LoVo (cell line): Measurements from ENCODE around the gene ECE2.
A peak's percentile ranks its signal among the peaks of the same experiment; 100 is the strongest.

ENCODE experiments used
- DNase-seq: peaks from one replicate; pipeline ENCODE4 v3.0.0-alpha.2; 2016; ENCODE audit warnings: low spot score

ECE2 gene

DNA sequence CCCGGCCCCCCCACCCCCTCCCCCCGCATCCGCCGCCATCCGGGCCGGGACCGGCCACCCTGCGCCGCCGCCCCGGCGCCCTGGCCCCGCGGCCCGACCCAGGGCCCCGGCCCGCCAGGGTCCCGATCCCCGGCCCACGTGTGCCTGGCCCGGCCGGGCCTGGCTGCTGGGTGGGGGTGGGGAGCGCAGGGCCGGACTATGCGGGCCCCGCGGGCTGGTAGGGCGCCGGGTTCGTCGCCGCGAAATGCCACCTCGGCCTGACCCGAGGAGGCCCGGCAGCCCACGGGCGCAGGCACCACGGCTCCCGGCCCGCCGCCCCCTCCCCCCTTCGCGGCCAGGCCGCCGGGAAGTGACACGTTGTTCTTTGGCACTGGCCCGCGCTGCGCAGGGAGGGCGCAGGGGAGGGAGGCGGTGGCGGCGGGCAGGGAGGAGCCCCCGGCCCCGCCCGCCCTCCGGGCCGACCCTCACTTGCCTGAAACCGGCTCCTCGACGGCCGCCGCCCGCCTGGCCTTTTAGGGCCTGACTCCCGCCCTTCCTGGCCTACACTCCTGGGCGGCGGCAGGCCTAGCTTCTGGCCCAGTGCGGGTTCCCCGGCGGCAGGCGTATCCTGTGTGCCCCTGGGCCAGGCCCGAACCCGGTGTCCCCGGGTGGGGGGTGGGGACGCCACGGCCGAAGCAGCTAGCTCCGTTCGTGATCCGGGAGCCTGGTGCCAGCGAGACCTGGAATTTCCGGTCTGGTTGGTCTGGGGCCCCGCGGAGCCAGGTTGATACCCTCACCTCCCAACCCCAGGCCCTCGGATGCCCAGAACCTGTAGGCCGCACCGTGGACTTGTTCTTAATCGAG lies 39.1 kb downstream of the ECE2 start:
- DNase-seq: no peak

DNA sequence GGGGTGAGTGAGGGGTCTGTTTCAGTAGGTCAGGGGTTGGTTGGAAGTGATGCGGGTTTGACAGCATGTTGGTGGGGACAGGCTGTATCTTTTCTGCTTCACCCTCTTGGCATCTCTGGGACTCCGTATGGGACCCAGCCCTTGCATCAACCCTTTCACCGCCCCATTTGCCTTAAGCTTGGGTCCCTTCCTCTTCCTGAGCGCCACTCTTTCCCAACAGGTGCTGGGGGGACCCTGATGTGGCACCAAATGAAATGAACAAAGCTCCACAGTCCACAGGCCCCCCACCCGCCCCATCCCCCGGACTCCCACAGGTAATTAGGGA lies 39.7 kb downstream of the ECE2 start:
- no peak for DNase-seq

DNA sequence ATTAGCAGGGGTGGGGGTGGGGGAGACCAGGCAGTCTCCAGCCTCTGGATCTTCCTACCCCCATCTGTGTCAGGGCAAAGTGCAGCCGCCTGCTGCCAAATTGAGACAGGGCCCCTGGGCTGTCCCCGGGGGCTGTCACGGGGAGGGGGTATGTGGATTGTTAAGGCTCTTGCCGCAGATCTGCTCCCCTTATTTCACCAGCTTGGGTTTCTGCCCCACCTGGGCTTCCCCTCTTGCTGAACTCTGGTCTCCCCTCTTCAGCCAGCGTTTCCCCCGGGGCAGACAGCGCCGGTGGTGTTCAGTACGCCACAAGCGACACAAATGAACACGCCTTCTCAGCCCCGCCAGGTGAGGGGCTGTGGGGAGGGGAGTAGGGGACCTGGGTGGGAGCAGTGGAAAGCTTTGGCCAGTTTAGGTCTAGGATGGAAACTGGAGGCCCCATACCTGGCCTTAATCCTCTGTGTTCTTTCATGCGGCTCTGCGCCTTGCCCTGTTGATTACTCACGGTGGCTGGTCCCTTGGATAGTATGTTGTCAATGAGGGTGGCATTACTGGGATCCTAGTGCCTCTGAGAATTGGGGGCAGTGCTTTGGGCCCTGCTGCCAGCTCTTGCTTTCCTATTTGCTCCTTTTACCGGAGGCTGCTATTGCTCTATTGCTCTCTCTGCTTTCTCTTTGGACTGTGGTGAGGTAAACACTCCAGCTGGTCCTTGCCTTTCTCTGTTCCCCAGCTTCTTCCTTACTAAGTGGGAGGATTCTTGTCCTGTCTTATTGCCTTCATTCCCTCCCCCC lies 40.2 kb downstream of the ECE2 start:
- DNase-seq: no peak

DNA sequence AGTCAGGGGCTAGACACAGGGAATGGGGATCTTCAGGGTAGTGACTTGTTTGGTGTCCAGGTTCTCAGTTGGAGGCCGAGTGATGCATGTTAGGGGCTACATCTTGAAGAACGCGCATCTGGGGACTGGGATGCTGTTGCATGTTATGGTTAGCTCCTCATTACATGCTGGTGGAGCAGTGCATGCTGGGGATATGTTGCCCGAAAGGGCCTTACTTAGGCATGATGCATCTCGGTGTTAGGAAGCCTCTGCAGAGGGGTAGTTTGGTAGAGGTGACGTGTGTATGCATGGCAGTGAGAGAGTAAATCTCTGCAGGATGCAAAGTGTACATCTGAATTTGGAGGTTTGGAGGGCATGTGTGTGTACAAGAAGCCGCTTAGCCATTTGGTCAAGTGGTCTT lies 41.0 kb downstream of the ECE2 start:
- DNase-seq: no peak

DNA sequence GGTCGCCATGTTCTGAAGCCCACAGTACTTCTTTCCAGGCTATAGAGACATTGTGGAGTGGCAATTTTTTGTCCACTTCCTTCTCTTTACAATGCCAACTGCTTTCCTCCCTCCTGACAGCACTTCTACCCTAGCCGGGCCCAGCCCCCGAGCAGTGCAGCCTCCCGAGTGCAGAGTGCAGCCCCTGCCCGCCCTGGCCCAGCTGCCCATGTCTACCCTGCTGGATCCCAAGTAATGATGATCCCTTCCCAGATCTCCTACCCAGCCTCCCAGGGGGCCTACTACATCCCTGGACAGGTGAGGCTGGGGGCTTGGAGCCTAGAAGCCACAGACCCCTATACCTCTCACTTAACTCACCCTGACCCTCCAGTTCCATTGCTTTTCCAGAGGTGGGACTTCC lies 41.4 kb downstream of the ECE2 start:
- no peak for DNase-seq

DNA sequence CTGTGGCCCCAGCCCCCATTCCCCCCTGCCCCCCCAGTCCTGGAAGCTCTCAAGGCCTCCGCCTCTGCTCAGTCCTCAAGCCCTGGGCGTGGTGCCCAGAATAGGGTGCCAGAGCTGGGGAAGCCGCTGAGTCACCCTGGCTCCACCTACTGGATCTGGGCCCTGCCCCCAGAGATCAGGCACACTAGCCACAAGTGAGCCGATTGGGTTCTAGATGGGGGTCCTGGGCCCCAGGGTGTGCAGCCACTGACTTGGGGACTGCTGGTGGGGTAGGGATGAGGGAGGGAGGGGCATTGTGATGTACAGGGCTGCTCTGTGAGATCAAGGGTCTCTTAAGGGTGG lies 44.3 kb downstream of the ECE2 start:
- DNase-seq: peak; percentile 80

DNA sequence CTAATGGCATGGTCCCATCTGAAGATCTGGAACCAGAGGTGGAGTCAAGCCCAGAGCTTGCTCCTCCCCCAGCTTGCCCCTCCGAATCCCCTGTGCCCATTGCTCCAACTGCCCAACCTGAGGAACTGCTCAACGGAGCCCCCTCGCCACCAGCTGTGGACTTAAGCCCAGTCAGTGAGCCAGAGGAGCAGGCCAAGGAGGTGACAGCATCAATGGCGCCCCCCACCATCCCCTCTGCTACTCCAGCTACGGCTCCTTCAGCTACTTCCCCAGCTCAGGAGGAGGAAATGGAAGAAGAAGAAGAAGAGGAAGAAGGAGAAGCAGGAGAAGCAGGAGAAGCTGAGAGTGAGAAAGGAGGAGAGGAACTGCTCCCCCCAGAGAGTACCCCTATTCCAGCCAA lies 45.8 kb downstream of the ECE2 start:
- DNase-seq: no peak

DNA sequence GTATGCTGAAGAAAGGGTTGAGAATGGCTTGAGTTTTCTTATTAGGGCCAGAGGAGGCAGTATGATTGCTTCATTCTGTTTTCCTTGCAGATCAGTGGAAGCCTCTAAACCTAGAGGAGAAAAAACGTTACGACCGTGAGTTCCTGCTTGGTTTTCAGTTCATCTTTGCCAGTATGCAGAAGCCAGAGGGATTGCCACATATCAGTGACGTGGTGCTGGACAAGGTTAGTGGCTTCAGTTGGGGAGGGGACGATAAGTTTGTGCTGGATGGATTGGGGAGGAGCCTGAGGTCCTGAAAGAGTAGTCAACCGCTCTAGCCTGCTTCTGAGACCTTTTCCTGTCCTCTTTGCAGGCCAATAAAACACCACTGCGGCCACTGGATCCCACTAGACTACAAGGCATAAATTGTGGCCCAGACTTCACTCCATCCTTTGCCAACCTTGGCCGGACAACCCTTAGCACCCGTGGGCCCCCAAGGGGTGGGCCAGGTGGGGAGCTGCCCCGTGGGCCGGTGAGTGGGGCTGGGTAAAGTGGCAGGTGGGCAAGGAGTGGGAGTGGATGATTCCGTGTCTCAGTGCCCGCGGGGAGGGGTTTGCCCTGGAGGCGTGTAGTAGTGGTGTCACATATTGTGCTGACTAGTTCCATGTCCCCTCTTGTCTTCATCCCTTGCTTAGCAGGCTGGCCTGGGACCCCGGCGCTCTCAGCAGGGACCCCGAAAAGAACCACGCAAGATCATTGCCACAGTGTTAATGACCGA lies 47.1 kb downstream of the ECE2 start:
- DNase-seq: no peak

DNA sequence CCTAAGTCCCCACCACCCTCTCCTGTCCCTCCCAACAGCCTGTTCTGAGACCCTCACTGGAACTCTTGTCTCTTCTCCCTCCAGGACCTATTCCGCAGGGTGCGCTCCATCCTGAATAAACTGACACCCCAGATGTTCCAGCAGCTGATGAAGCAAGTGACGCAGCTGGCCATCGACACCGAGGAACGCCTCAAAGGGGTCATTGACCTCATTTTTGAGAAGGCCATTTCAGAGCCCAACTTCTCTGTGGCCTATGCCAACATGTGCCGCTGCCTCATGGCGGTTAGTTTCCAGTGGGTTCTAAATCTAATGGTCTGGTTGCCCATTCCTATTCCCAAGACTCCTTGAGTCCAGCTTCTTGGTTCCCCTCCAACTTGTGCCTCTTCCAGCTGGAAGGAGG lies 47.9 kb downstream of the ECE2 start:
- DNase-seq: no peak

DNA sequence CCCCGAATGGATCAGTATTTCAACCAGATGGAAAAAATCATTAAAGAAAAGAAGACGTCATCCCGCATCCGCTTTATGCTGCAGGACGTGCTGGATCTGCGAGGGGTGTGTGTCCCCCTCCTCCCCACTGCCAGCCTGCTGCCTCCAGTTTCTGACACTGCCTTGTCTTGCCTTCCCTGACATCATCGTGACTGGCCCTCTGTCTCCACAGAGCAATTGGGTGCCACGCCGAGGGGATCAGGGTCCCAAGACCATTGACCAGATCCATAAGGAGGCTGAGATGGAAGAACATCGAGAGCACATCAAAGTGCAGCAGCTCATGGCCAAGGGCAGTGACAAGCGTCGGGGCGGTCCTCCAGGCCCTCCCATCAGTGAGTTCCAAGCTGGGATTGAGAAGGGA lies 49.4 kb downstream of the ECE2 start:
- no peak for DNase-seq

DNA sequence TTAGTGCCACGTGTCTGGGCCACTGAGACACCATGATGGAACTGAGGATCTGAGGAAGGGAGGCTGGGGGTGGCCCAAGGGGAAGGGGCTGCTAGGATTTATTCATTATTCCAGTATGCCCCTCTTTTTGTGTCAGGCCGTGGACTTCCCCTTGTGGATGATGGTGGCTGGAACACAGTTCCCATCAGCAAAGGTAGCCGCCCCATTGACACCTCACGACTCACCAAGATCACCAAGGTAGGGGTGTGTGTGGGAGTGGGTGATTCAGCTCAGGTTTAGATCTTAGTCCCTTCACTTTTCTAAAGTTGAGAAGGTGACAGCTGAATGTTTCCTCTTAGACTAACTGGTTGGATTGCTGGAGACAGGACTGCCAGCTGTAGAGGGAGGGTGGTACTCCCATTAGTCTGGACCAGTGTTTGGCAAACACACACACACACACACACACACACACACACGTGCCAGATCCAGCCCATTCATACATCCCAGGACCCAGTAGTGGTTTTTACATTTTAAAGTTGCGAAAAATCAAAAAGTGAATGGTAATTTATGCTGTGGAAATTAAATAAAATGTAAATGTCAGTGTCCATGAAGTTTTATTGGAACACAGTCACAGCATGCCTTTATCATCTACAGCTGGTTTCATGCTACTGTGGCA lies 50.0 kb downstream of the ECE2 start:
- no peak for DNase-seq

DNA sequence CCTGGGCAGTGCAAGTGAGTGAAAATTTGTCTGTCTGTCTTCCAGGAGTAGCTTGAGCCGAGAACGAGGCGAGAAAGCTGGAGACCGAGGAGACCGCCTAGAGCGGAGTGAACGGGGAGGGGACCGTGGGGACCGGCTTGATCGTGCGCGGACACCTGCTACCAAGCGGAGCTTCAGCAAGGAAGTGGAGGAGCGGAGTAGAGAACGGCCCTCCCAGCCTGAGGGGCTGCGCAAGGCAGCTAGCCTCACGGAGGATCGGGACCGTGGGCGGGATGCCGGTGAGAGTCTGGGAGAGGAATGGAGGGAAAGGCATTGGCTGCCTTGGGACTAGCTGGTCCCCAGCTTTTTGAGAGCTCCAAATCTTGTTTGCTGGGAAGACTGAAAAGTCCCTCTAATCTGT lies 51.3 kb downstream of the ECE2 start:
- no peak for DNase-seq

DNA sequence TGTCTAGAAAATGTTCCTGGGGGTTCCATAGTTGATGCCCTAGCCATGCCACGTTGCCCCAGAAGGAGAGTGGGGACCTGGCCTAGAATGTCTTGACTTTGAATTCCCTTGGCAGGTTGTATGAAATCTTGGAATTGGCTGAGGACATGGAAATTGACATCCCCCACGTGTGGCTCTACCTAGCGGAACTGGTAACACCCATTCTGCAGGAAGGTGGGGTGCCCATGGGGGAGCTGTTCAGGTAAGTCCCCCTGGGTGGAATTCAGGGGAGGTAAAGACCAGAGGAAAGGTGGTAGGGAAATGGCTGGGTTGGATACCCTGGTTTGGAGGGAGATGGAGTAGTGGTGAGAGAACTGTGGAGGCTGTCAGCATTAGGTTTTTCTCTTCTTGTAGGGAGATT lies 52.7 kb downstream of the ECE2 start:
- no peak for DNase-seq

DNA sequence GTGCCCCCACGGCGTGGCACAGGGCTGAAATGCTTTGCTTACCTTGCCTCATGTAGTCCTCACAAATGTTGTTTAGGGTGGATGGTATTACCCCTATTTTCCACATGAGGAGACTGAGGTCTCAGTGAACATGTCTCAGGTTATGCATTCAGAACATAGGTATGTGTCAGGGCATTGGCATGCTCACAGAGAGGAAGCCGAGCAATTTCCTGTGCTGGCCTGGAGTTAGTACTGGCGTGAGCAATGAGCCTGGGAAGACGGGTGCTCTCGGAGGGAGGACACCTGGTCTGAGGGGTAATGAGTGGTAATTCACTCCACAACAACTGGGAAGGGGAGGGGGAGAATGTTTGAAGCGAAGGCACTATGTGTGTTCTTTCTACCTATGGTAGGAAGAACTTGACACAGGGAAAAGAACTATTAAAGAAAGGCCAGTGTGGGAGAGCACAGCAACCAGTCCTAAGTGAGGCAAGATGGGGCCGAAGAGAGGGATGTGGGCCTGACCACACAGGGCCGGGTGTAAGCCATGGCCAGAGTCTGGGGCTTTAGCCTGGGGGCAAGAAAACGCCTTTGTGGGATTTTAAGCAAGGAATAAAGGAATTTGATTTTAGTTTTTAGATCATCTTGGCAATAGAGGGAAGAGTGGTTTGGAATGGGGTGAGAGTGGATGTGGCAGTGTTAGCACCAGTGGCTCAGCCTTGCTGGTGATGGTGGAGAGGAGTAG lies 56.7 kb downstream of the ECE2 start:
- DNase-seq: no peak

DNA sequence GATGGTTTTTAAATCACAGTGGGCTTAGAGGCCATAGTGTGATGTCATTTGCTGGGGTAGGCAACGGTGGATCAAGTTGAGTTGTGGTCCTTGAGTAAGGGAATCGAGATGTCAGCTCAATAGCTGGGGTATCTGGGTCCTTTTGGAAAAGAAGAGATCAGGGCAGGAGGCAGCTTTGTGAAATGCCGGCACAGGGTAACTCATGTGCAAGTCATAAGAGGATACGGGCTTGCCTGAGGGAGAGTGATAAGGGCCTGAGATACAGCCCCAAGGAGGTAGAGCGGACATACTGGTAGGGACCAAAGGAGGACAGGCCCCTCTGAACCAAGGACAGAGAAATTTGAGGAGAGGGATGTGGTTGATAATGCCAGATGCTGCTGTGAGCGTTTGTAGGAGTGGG lies 57.4 kb downstream of the ECE2 start:
- no peak for DNase-seq

DNA sequence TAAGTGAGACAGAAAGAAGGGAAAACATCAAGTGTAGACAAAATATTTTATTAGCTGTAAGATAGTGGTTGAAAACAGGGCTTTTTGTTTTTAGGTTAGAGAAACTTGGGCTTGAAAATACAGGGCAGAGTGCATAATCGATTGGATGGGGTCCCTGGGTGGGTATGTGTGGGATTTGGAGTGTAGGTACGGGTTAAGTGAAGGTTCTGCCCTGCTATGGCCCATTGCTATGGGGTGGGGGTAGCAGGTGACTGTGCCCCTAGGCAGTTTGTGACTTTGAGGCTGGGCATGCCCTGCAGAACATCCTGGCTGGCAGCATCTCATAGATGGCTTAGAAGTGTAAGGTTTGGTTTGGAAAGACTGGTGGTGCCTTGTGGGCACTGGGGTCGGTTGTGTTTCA lies 57.9 kb downstream of the ECE2 start:
- DNase-seq: no peak

DNA sequence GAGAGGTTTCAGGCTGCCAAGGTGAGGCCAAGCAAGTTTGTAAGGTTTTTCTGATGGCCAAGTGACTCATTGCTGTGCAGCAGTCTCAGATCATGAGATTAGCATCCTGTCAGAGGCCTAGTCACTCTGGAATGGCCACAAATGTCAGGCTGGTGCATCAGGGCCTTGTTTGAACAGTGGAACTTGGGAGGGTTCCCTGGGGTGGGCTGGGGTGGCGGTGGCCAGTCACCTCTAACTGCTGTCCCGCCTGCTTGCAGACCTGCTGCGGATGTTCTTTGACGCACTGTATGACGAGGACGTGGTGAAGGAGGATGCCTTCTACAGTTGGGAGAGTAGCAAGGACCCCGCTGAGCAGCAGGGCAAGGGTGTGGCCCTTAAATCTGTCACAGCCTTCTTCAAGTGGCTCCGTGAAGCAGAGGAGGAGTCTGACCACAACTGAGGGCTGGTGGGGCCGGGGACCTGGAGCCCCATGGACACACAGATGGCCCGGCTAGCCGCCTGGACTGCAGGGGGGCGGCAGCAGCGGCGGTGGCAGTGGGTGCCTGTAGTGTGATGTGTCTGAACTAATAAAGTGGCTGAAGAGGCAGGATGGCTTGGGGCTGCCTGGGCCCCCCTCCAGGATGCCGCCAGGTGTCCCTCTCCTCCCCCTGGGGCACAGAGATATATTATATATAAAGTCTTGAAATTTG lies 58.8 kb downstream of the ECE2 start:
- no peak for DNase-seq

DNA sequence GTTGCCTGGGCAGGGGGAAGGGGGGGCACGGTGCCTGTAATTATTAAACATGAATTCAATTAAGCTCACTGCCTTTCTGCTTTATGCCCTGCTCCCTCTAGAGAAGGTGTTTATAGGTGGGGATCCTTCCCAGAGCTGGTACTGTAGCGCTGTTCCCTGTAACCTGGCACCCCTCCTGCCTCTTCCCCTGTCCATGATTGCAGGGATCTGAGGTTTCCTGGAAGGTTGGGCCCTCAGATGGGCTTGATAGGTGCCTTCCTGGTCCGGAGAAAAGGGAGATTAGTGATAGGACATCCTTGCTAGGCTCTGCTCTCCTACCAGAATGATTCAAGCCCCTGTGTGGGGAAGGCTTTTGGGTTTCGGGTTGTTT lies 59.5 kb downstream of the ECE2 start:
- no peak for DNase-seq

DNA sequence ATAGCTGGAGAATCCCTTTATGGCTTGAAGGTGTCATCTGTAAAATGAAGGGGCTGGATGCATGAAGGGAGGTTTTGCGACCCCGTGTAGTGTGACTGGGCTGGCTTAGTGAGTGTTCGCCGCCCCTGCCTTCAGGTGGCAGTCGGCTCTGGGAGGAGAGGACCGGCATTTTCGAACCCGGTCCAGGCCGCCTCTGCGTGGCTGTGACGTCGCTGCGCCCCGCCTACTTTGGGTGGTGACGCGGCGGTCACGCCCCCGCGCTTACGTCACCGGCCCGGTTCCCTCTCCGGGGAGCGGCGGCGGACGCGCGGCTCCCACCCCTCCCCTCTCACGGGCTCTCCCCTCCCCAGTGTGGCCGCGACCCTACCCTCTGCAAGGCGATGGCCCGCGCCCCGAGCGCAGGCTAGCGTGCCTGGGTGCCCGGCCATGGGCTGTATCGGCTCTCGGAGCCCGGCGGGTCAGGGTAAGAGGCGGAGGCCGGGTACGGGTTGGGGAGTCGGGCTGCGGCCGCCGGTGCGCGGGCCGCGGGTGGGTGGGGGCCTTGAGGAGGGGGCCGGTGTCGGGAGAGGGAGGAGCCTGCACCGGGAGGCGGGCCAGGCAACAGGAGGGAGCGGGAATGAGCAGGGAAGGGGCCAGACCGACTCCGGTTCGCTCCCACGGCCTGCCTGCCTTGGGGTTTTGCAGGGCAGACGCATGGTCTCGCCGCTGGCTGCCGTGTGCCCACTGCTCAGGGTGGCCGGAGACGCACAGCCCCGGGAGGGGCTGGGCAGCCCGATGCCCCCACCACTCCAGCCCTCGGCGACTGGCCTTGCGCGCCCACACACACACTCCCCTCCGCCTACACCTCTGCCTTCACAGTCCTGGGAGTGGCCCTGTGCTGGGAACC lies 60.1 kb downstream of the ECE2 start:
- peak; percentile 73 for DNase-seq
